ENCODE measurements around the gene SLCO2A1.

DNA sequence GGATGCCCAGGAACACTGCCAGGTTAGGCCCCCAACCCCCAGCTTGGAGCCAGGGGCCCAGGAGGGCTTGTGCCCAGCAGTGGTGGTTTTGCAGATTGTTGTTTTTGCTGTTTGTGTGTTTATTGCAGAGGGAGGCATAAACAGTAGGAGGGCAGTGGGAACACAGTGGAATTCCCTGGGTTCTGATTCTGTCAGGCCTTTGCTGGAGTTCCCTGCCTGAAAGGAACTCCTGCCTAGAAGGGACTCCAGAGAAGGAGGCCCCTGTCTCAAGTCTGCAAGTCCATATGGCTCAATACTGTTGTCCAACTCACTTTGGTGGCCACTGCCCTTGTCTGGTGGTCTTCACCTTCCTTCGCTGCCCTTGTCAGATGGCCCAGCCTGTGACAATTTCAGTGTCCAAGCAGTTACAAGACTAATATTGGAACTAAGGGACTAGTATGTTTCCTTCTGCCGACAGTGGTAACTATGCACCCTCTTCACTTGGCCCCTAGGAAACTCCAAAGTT lies 86.6 kb downstream of the SLCO2A1 start:
- no peak for TF ChIP-seq EZH2 (IDR thresholded peaks at IDR 0.05; ENCODE audit: low read length)
- TF ChIP-seq, protein P1, sequence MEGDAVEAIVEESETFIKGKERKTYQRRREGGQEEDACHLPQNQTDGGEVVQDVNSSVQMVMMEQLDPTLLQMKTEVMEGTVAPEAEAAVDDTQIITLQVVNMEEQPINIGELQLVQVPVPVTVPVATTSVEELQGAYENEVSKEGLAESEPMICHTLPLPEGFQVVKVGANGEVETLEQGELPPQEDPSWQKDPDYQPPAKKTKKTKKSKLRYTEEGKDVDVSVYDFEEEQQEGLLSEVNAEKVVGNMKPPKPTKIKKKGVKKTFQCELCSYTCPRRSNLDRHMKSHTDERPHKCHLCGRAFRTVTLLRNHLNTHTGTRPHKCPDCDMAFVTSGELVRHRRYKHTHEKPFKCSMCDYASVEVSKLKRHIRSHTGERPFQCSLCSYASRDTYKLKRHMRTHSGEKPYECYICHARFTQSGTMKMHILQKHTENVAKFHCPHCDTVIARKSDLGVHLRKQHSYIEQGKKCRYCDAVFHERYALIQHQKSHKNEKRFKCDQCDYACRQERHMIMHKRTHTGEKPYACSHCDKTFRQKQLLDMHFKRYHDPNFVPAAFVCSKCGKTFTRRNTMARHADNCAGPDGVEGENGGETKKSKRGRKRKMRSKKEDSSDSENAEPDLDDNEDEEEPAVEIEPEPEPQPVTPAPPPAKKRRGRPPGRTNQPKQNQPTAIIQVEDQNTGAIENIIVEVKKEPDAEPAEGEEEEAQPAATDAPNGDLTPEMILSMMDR (optimal IDR thresholded peaks at IDR 0.05 in 1 of 3, IDR thresholded peaks at IDR 0.05 in 1 of 3, conservative IDR thresholded peaks at IDR 0.05 in 1 of 3; ENCODE audit: extremely low read depth in 1 of 3, insufficient read depth in 2 of 3, low read length in 3 of 3) = no peak

Data from keratinocyte (primary cell).